Activated CD8-positive, alpha-beta memory T cell treated with anti-CD3 and anti-CD28 coated beads for 36 hours (primary cell): ENCODE measurements around the gene SHOC2. TPM values are rescaled to one million over a fixed set of nuclear protein-coding genes. Genes with fewer than 3 reads are reported as not detected.
"Not testable (repeated sequence)": the region's sequence is repeated elsewhere in the genome, so short reads cannot be mapped to it uniquely, and the experiment has no call there.

Source experiments
- CTCF ChIA-PET: fragments of 350-600 bp; sonication (Branson Sonifier 250); formaldehyde crosslinking; loops from one replicate; lab custom pipeline; 2021; ENCODE audit warnings: antibody characterized with exemption; lab: Charles Lee
- POLR2A ChIA-PET: fragments of 350-600 bp; sonication (Branson Sonifier 250); formaldehyde crosslinking; loops from one replicate; lab custom pipeline; 2021; ENCODE audit warnings: antibody characterized with exemption; lab: Charles Lee
- total RNA-seq, 2 experiments: library from RNA; stranded (reverse); gene quantifications; one replicate each; pipeline ENCODE4 v1.2.3, GENCODE V29; 2021

SHOC2 gene
- total RNA-seq, 2 experiments from 2014 or later, result 51.3 to 51.4 TPM

GRCh38 chr10:110893559-110894179 lies 25.7 kb upstream of the SHOC2 start:
- CTCF ChIA-PET, result interaction anchor here (1.0 to 1.1 kb wide), 3 partner anchors 22 to 106 kb away, joined by 3 read pairs; no protein-coding TSS in a partner anchor
- POLR2A ChIA-PET, result no interaction called here

GRCh38 chr10:110897184-110897583 lies 22.2 kb upstream of the SHOC2 start:
- ChIA-PET POLR2A (no interaction called here), CTCF (interaction anchor here (0.8 to 0.9 kb wide), 2 partner anchors 12 to 22 kb away, joined by 3 read pairs; partner anchors contain the start of genes BBIP1 and SHOC2)

GRCh38 chr10:110898391-110898790 lies 21.0 kb upstream of the SHOC2 start:
- ChIA-PET CTCF (no interaction called here), POLR2A (no interaction called here)

GRCh38 chr10:110900983-110901382 lies 18.4 kb upstream of the SHOC2 start:
- CTCF ChIA-PET, result interaction anchor here (0.7 to 1.6 kb wide), 2 partner anchors 98 to 155 kb away, joined by 3 to 5 read pairs; no protein-coding TSS in a partner anchor
- POLR2A ChIA-PET, result interaction anchor here (0.6 kb wide), 1 partner anchor 18 kb away, joined by 3 read pairs; the partner anchor contains the start of genes BBIP1 and SHOC2

GRCh38 chr10:110901954-110902819 lies 17.2 kb upstream of the SHOC2 start:
- POLR2A ChIA-PET, result interaction anchor here (0.6 to 1.3 kb wide), 5 partner anchors 17 to 98 kb away, joined by 3 read pairs; partner anchors contain the start of genes BBIP1 and SHOC2
- CTCF ChIA-PET, result interaction anchor here (1.1 to 1.6 kb wide), 3 partner anchors 128 to 156 kb away, joined by 3 to 4 read pairs (median 3); no protein-coding TSS in a partner anchor

- ChIA-PET CTCF (interaction anchor here (1.1 to 1.3 kb wide), 2 partner anchors 129 to 155 kb away, joined by 3 to 4 read pairs; no protein-coding TSS in a partner anchor), POLR2A (interaction anchor here (0.5 to 1.3 kb wide), 3 partner anchors 16 to 100 kb away, joined by 3 read pairs; partner anchors contain the start of genes BBIP1 and SHOC2)
These were observed 15.8 kb upstream of the SHOC2 start for GRCh38 chr10:110903280-110904278.

- POLR2A ChIA-PET, result interaction anchor here (0.9 kb wide), 1 partner anchor 39 kb away, joined by 3 read pairs; no protein-coding TSS in a partner anchor
- CTCF ChIA-PET, result interaction anchor here (1.1 kb wide), 1 partner anchor 14 kb away, joined by 3 read pairs; no protein-coding TSS in a partner anchor
These were observed 9.3 kb upstream of the SHOC2 start for GRCh38 chr10:110910138-110910537.

- ChIA-PET POLR2A (no interaction called here), CTCF (no interaction called here)
These were observed 7.0 kb upstream of the SHOC2 start for GRCh38 chr10:110912374-110912773.

- ChIA-PET CTCF (no interaction called here), POLR2A (no interaction called here)
These were observed 5.0 kb upstream of the SHOC2 start for GRCh38 chr10:110914431-110914830.

GRCh38 chr10:110915035-110915434 lies 4.4 kb upstream of the SHOC2 start:
- CTCF ChIA-PET, result no interaction called here
- POLR2A ChIA-PET, result no interaction called here

GRCh38 chr10:110915600-110915999 lies 3.8 kb upstream of the SHOC2 start:
- POLR2A ChIA-PET, CTCF ChIA-PET: not testable (repeated sequence)

GRCh38 chr10:110916554-110917346 lies 2.7 kb upstream of the SHOC2 start:
- ChIA-PET POLR2A (no interaction called here), CTCF (no interaction called here)

GRCh38 chr10:110918269-110918642 lies 1.1 kb upstream of the SHOC2 start:
- CTCF ChIA-PET, result interaction anchor here (1.0 to 2.0 kb wide), 5 partner anchors 30 to 172 kb away, joined by 3 to 7 read pairs (median 4); no protein-coding TSS in a partner anchor
- POLR2A ChIA-PET, result interaction anchor here (1.2 to 1.8 kb wide), 4 partner anchors 47 to 708 kb away, joined by 3 to 8 read pairs (median 4); partner anchors contain the start of gene PDCD4

GRCh38 chr10:110918643-110919348 lies 608 bp upstream of the SHOC2 start, which contains the start of gene BBIP1:
Gene BBIP1, minus strand, starts transcription at chr10:110919180. Its CDS starts 1,023 bp downstream, at chr10:110918157.
- CTCF ChIA-PET, result interaction anchor here (0.9 to 2.0 kb wide), 6 partner anchors 22 to 173 kb away, joined by 3 to 7 read pairs (median 4); no protein-coding TSS in a partner anchor
- POLR2A ChIA-PET, result interaction anchor here (0.6 to 1.8 kb wide), 13 partner anchors 16 to 709 kb away, joined by 3 to 8 read pairs (median 3); partner anchors contain the start of gene PDCD4

- CTCF ChIA-PET, result interaction anchor here (0.7 kb wide), 1 partner anchor 36 kb away, joined by 3 read pairs; no protein-coding TSS in a partner anchor
- POLR2A ChIA-PET, result interaction anchor here (0.5 kb wide), 1 partner anchor 612 kb away, joined by 3 read pairs; no protein-coding TSS in a partner anchor
These were observed 822 bp downstream of the SHOC2 start for GRCh38 chr10:110919971-110920881.
